ENCODE data around the gene KRTAP9-4.
"Not testable (repeated sequence)": the region's sequence is repeated elsewhere in the genome, so short reads cannot be mapped to it uniquely, and the experiment has no call there.

KRTAP9-4 gene

GRCh38 chr17:41258406-41258805 lies 8.9 kb downstream of the KRTAP9-4 start:
- intact Hi-C loops (cut with DNase I) = no loop called here
- no peak for DNase-seq

GRCh38 chr17:41263212-41263611 lies 13.7 kb downstream of the KRTAP9-4 start:
- DNase-seq = no peak

GRCh38 chr17:41264599-41264998 lies 15.1 kb downstream of the KRTAP9-4 start:
- no peak for DNase-seq
- intact Hi-C loops (cut with DNase I) = no loop called here

More at GRCh38 chr17:41263212-41263611, 13.7 kb downstream of the KRTAP9-4 start:
- intact Hi-C loops (cut with DNase I) = no loop called here

- intact Hi-C loops (cut with DNase I) = no loop called here
- DNase-seq = no peak
Observed at GRCh38 chr17:41265078-41265477, 15.6 kb downstream of the KRTAP9-4 start, which contains the start of gene KRTAP9-6. Gene KRTAP9-6, plus strand, starts transcription at chr17:41265378. Its CDS starts 0 bp downstream, at chr17:41265378.

GRCh38 chr17:41267711-41268110 lies 18.2 kb downstream of the KRTAP9-4 start:
- DNase-seq = no peak
- intact Hi-C loops (cut with DNase I) = no loop called here

GRCh38 chr17:41271323-41271722 lies 21.8 kb downstream of the KRTAP9-4 start:
- DNase-seq; intact Hi-C loops (cut with DNase I): not testable (repeated sequence)

GRCh38 chr17:41271858-41272257 lies 22.4 kb downstream of the KRTAP9-4 start:
- intact Hi-C loops (cut with DNase I) = no loop called here
- DNase-seq = no peak

- DNase-seq; intact Hi-C loops (cut with DNase I): not testable (repeated sequence)
Observed at GRCh38 chr17:41275648-41276190, 26.2 kb downstream of the KRTAP9-4 start, which contains the start of gene KRTAP9-7. Gene KRTAP9-7, plus strand, starts transcription at chr17:41275698. Its CDS starts 0 bp downstream, at chr17:41275698.

- DNase-seq = no peak
- intact Hi-C loops (cut with DNase I) = no loop called here
Observed at GRCh38 chr17:41278176-41278955, 28.9 kb downstream of the KRTAP9-4 start.

- DNase-seq = no peak
- intact Hi-C loops (cut with DNase I) = no loop called here
Observed at GRCh38 chr17:41284043-41284442, 34.6 kb downstream of the KRTAP9-4 start.

- no peak for DNase-seq
- intact Hi-C loops (cut with DNase I) = no loop called here
Observed at GRCh38 chr17:41284546-41284945, 35.1 kb downstream of the KRTAP9-4 start.

- DNase-seq = no peak
- intact Hi-C loops (cut with DNase I) = no loop called here
Observed at GRCh38 chr17:41287050-41287449, 37.6 kb downstream of the KRTAP9-4 start.

GRCh38 chr17:41294016-41294415 lies 44.5 kb downstream of the KRTAP9-4 start:
- DNase-seq = no peak
- intact Hi-C loops (cut with DNase I) = no loop called here

- intact Hi-C loops (cut with DNase I) = no loop called here
- DNase-seq = no peak
Observed at GRCh38 chr17:41296846-41297245, 47.4 kb downstream of the KRTAP9-4 start.

- DNase-seq = no peak
- intact Hi-C loops (cut with DNase I) = no loop called here
Observed at GRCh38 chr17:41298458-41299135, 49.1 kb downstream of the KRTAP9-4 start.

Data from head of caudate nucleus (tissue), 42 donors.